H1 (cell line): ENCODE results near the gene AIFM3. TPM values are rescaled to one million over a fixed set of nuclear protein-coding genes. Genes with fewer than 3 reads are reported as not detected.

Source experiments
- CTCF ChIA-PET: fragments of 300-600 bp; sonication (Branson Sonifier 250); formaldehyde crosslinking; loops from one replicate; lab custom pipeline; 2021; ENCODE audit not compliant: partially characterized antibody; lab: Charles Lee
- POLR2A ChIA-PET: fragments of 300-600 bp; sonication (Branson Sonifier 250); formaldehyde crosslinking; loops from one replicate; lab custom pipeline; 2021; ENCODE audit warnings: inconsistent platforms; ENCODE audit not compliant: partially characterized antibody; lab: Charles Lee
- DNase-seq, 2 experiments: peaks; one replicate each; pipeline versions ENCODE4 v3.0.0 to v3.0.0-alpha.2; 2010 to 2022; ENCODE audit warnings: low spot score in 2 of 2, low read depth in 1 of 2, mixed read lengths in 1 of 2
- FAIRE-seq: peaks from 2 replicates; lab custom pipeline; 2011; peaks lifted over from hg19 to GRCh38; lab: Jason Lieb, UNC
- H2AFZ ChIP-seq: 2 replicates; pipeline ENCODE4 v1.8.1; 2012; ENCODE audit warnings: low read length, inconsistent platforms
- H2AK5ac ChIP-seq: 2 replicates; pipeline ENCODE4 v1.6.1; 2013; ENCODE audit warnings: low read depth, low read length
- H2BK120ac ChIP-seq: replicated peaks from 2 replicates; pipeline ENCODE3; 2013; ENCODE audit warnings: low read depth, low read length, inconsistent platforms
- H2BK12ac ChIP-seq: 2 replicates; pipeline ENCODE4 v1.6.1; 2013; ENCODE audit warnings: low read depth, low read length
- H2BK15ac ChIP-seq: 2 replicates; pipeline ENCODE4 v1.6.1; 2013; ENCODE audit warnings: low read length
- H2BK20ac ChIP-seq: 2 replicates; pipeline ENCODE4 v1.6.1; 2013; ENCODE audit warnings: low read length
- H2BK5ac ChIP-seq: 2 replicates; pipeline ENCODE4 v1.6.1; 2013; ENCODE audit warnings: low read depth, low read length
- H3K14ac ChIP-seq: 2 replicates; pipeline ENCODE4 v1.6.1; 2013; ENCODE audit warnings: inconsistent platforms; ENCODE audit not compliant: insufficient read length
- H3K18ac ChIP-seq: 2 replicates; pipeline ENCODE4 v1.6.1; 2013; ENCODE audit warnings: low read length; ENCODE audit errors: extremely low read depth
- H3K23ac ChIP-seq: 2 replicates; pipeline ENCODE4 v1.6.1; 2013; ENCODE audit warnings: inconsistent platforms; ENCODE audit not compliant: insufficient read length
- H3K23me2 ChIP-seq: 2 replicates; pipeline ENCODE4 v1.6.1; 2013; ENCODE audit warnings: low read depth, low read length
- H3K27ac ChIP-seq: 2 replicates; pipeline ENCODE4 v1.6.1; 2011; ENCODE audit warnings: low read depth, low read length, inconsistent platforms
- H3K27me3 ChIP-seq, 4 experiments: replicated peaks in 1 of 4; 1 replicate in 1 of 4; 2 replicates in 3 of 4; pipeline versions ENCODE4 v1.6.1 to v1.8.1; 2011 to 2013; ENCODE audit warnings: low read length in 3 of 4, mild to moderate bottlenecking in 3 of 4, inconsistent platforms in 2 of 4, mixed read lengths in 2 of 4, moderate library complexity in 1 of 4; ENCODE audit not compliant: control insufficient read depth in 3 of 4, insufficient read depth in 3 of 4; ENCODE audit errors: extremely low read depth in 1 of 4
- H3K36me3 ChIP-seq, 4 experiments: 2 replicates each; pipeline versions ENCODE4 v1.6.1 to v1.8.1; 2011 to 2013; ENCODE audit warnings: mild to moderate bottlenecking in 4 of 4, low read length in 3 of 4, moderate library complexity in 2 of 4, control low read depth in 1 of 4, inconsistent platforms in 1 of 4; ENCODE audit not compliant: insufficient read depth in 4 of 4, control insufficient read depth in 2 of 4
- H3K4ac ChIP-seq: replicated peaks from 2 replicates; pipeline ENCODE3; 2013; ENCODE audit warnings: low read length, low read depth, mixed read lengths, inconsistent platforms; ENCODE audit not compliant: insufficient read length
- H3K4me1 ChIP-seq, 4 experiments: replicated peaks in 1 of 4; 1 replicate in 1 of 4; 2 replicates in 3 of 4; pipeline versions ENCODE4 v1.6.1 to v1.8.1; 2011 to 2013; ENCODE audit warnings: low read length in 3 of 4, inconsistent platforms in 2 of 4, mixed read lengths in 1 of 4; ENCODE audit not compliant: insufficient read depth in 4 of 4, control insufficient read depth in 3 of 4
- H3K4me2 ChIP-seq, 2 experiments: 2 replicates each; pipeline versions ENCODE4 v1.6.1 to v1.8.1; 2011 to 2013; ENCODE audit warnings: low read depth in 2 of 2, low read length in 2 of 2, control low read depth in 1 of 2, inconsistent platforms in 1 of 2, mild to moderate bottlenecking in 1 of 2; ENCODE audit not compliant: insufficient read depth in 1 of 2
- H3K4me3 ChIP-seq, 4 experiments: fragments of 200-600, 300-600 bp in 1 of 4; sonication (generic), shearing (Covaris generic), sonication (Bioruptor Twin) in 1 of 4; 2 replicates each; pipeline versions ENCODE4 v1.5.1 to v1.8.1; 2011 to 2016; ENCODE audit warnings: low read length in 4 of 4, low read depth in 3 of 4, control low read depth in 2 of 4, inconsistent platforms in 2 of 4, mild to moderate bottlenecking in 2 of 4, mixed read lengths in 1 of 4, moderate library complexity in 1 of 4; ENCODE audit not compliant: insufficient read depth in 2 of 4; ENCODE audit errors: extremely low read depth in 1 of 4
- H3K56ac ChIP-seq: replicated peaks from 2 replicates; pipeline ENCODE3; 2013; ENCODE audit warnings: low read depth, mild to moderate bottlenecking, mixed read lengths, low read length, inconsistent platforms; ENCODE audit not compliant: insufficient read length
- H3K79me1 ChIP-seq: 2 replicates; pipeline ENCODE4 v1.6.1; 2013; ENCODE audit warnings: low read depth, low read length, control low read depth
- H3K79me2 ChIP-seq, 2 experiments: 2 replicates each; pipeline versions ENCODE4 v1.6.1 to v1.8.1; 2012 to 2013; ENCODE audit warnings: low read length in 2 of 2, mild to moderate bottlenecking in 2 of 2, inconsistent platforms in 1 of 2; ENCODE audit not compliant: insufficient read depth in 2 of 2, control insufficient read depth in 1 of 2
- H3K9ac ChIP-seq, 4 experiments: replicated peaks in 1 of 4; 1 replicate in 1 of 4; 2 replicates in 3 of 4; pipeline versions ENCODE4 v1.6.1 to v1.8.1; 2011 to 2013; ENCODE audit warnings: low read depth in 3 of 4, low read length in 3 of 4, control low read depth in 2 of 4, mild to moderate bottlenecking in 2 of 4, moderate library complexity in 2 of 4, inconsistent platforms in 1 of 4; ENCODE audit errors: extremely low read depth in 1 of 4
- H3K9me3 ChIP-seq, 2 experiments: 2 replicates each; pipeline versions ENCODE4 v1.6.1 to v1.8.1; 2012 to 2013; ENCODE audit warnings: mild to moderate bottlenecking in 2 of 2, moderate library complexity in 2 of 2, control low read depth in 1 of 2, inconsistent platforms in 1 of 2, low read depth in 1 of 2, low read length in 1 of 2, mixed read lengths in 1 of 2; ENCODE audit not compliant: insufficient read depth in 2 of 2
- H4K20me1 ChIP-seq, 2 experiments: replicated peaks in 1 of 2; 2 replicates each; pipeline versions ENCODE3 to v1.8.1; 2011 to 2013; ENCODE audit warnings: inconsistent platforms in 2 of 2, low read length in 2 of 2, mild to moderate bottlenecking in 1 of 2; ENCODE audit not compliant: insufficient read depth in 2 of 2, control insufficient read depth in 1 of 2
- H4K5ac ChIP-seq: 2 replicates; pipeline ENCODE4 v1.6.1; 2013; ENCODE audit warnings: low read length, low read depth, mixed read lengths, inconsistent platforms; ENCODE audit not compliant: insufficient read length
- H4K8ac ChIP-seq: 2 replicates; pipeline ENCODE4 v1.8.0; 2013; ENCODE audit warnings: mild to moderate bottlenecking, moderate library complexity, low read length, inconsistent platforms; ENCODE audit not compliant: insufficient read depth; ENCODE audit errors: extremely low read depth
- H4K91ac ChIP-seq: replicated peaks from 2 replicates; pipeline ENCODE3; 2013; ENCODE audit warnings: low read length, mixed read lengths, inconsistent platforms; ENCODE audit not compliant: insufficient read length
- ASH2L ChIP-seq: fragments of 200-600, 300-600 bp; sonication (generic); IDR thresholded peaks from one replicate; pipeline ENCODE4 v1.7.1; 2017; ENCODE audit warnings: low read length
- E2F6 ChIP-seq: IDR thresholded peaks from 2 replicates; pipeline ENCODE4 v1.6.1; 2012; ENCODE audit warnings: inconsistent platforms
- KDM1A ChIP-seq: fragments of 200-600, 300-600 bp; sonication (generic); IDR thresholded peaks from 2 replicates; pipeline ENCODE4 v1.7.1; 2016; ENCODE audit warnings: mild to moderate bottlenecking, low read length, borderline replicate concordance
- MAFK ChIP-seq: IDR thresholded peaks from 2 replicates; pipeline ENCODE4 v1.6.1; 2012; ENCODE audit warnings: low read depth, mild to moderate bottlenecking, improper control_type of control experiment, low read length
- SP1 ChIP-seq: IDR thresholded peaks from 2 replicates; pipeline ENCODE4 v1.6.1; 2011; ENCODE audit warnings: low read depth, low read length
- YY1 ChIP-seq: IDR thresholded peaks from 2 replicates; pipeline ENCODE4 v1.6.1; 2011; ENCODE audit warnings: low read depth, mild to moderate bottlenecking, low read length
- WGBS, 2 experiments: shearing (Covaris generic) in 1 of 2; methylation state at CpG; one replicate each; pipeline versions ENCODE4 v1.1.6 to v1.1.7; 2013 to 2015; ENCODE audit warnings: low lambda C conversion rate in 2 of 2, mixed read lengths in 2 of 2, inconsistent platforms in 1 of 2, low coverage in 1 of 2, missing lambda C conversion rate in 1 of 2; ENCODE audit not compliant: insufficient replicate concordance in 2 of 2, insufficient coverage in 1 of 2, insufficient read length in 1 of 2; ENCODE audit errors: extremely low coverage in 1 of 2, missing lambda C conversion rate in 1 of 2; 5-methylcytosine and 5-hydroxymethylcytosine counted together
- polyA plus RNA-seq, 7 experiments: library from polyadenylated mRNA; depleted of rRNA in 3 of 7; stranded (reverse) in 5 of 7; unstranded in 2 of 7; fragments of >200 nt in 5 of 7; fragments of 200-250 nt in 2 of 7; gene quantifications; 1 replicate in 5 of 7; 2 replicates in 1 of 7; 4 replicates in 1 of 7; pipeline versions ENCODE4 v1.2.1 to v1.2.3, GENCODE V29; 2011 to 2013; ENCODE audit warnings: missing spikeins in 2 of 7, mixed read lengths in 2 of 7
- total RNA-seq: library from RNA; stranded (reverse); fragmentation: NEBNext Ultra II Directional; extraction: Animal tissue kit (Norgen Biotek cat#: 25700); gene quantifications from 2 replicates; pipeline ENCODE4 v1.2.1, GENCODE V29; 2021

AIFM3 gene
- total and polyA plus RNA-seq, 2 of the 8 experiments (the other 6 are each of a cell fraction or from before 2014, with no cell fraction given) = 0.86 to 1.4 TPM

DNA sequence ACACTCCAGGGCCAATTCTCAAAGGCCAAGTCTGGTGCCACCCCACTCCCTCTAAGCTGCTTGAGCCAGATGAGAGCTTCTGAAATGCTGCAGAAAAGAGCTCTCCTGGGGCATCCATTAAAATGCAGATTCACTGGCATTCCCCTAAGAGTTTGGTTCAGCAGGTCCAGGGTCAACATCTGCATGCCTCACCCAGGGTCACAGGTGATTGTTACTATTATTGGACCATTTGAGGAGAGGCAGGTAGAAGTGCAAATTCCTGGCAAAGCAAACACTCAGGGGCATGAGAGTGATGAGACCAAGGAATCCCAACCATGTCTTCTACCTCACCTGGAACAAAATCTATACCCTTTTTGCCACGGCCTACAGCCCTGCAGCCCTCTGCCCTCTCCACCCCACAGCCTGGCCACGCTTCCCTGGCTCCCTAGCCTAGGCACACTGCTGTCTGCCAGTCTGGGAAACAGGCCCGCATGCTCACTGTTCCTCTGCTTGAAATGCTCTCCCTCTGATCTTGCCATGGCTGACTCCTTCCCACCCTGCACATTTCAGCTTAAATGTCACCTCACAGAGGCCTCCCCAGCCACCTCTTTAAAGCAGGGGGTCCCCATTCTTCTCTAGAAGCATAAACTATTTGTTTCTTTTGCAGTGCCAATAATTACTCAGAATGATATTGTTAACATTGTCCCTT lies 43.5 kb downstream of the AIFM3 start:
- H3K14ac ChIP-seq = no peak overlapping the region
- ChIA-PET CTCF (interaction anchor here (1.0 to 2.3 kb wide), 7 partner anchors 10 to 91 kb away, joined by 3 to 8 read pairs (median 5); no protein-coding TSS in a partner anchor), POLR2A (interaction anchor here (1.1 to 2.1 kb wide), 3 partner anchors 10 to 29 kb away, joined by 6 to 8 read pairs (median 6); partner anchors contain the start of gene LZTR1)
- no peak for DNase-seq
- H4K91ac ChIP-seq = peak overlapping the region; percentile 73
- peak overlapping the region; percentile 63; the same call in 1 of the 2 replicates for H2BK12ac ChIP-seq
- no peak overlapping the region for H3K27ac ChIP-seq
- H3K4me3 ChIP-seq = peak overlapping the region in 2 of 4 experiments; percentile 14 to 40; a peak in 3 of 8 replicates
- H2BK20ac ChIP-seq = 0 out of 2 replicates have a peak overlapping the region, but pooled peaks have one; percentile 72
- H2AK5ac ChIP-seq = no peak overlapping the region
- H3K36me3 ChIP-seq = peaks cover 0 to 5% (median 0%) of the 10 kb centered on the region in 4 experiments; a peak in 1 of 8 replicates
- H4K5ac ChIP-seq = no peak overlapping the region
- peaks cover 6% of the 10 kb centered on the region; the same call in 1 of the 2 replicates for H3K23me2 ChIP-seq
- peaks cover 0 to 4% (median 3%) of the 10 kb centered on the region in 4 experiments; a peak in 4 of 7 replicates for H3K27me3 ChIP-seq
- peak; percentile 13 for FAIRE-seq
- peak overlapping the region in 1 of 4 experiments; percentile 11; a peak in 2 of 7 replicates for H3K9ac ChIP-seq
- H3K18ac ChIP-seq = 0 out of 2 replicates have a peak overlapping the region, but pooled peaks have one; percentile 38
- H3K23ac ChIP-seq = no peak overlapping the region
- H3K4me2 ChIP-seq = peak overlapping the region; percentile 40 to 59
- no peaks in the 10 kb centered on the region for H3K79me2 ChIP-seq
- H3K79me1 ChIP-seq = no peaks in the 10 kb centered on the region; the same call in 1 of the 2 replicates
- no peak overlapping the region for H2AFZ ChIP-seq
- no peak overlapping the region for H2BK120ac ChIP-seq
- H3K9me3 ChIP-seq = no peaks in the 10 kb centered on the region
- H3K56ac ChIP-seq = no peak overlapping the region
- 68% methylated on average over 3 of the region's 3 CpGs; no CpG with 5 or more reads in 1 of the 2 experiments for WGBS, 2 experiments
- H4K8ac ChIP-seq = no peak overlapping the region
- H3K4ac ChIP-seq = no peak overlapping the region
- H3K4me1 ChIP-seq = peaks cover 15 to 31% (median 19%) of the 10 kb centered on the region in 4 experiments
- peak; percentile 35 for TF ChIP-seq ASH2L
- TF ChIP-seq MAFK = no peak
- TF ChIP-seq SP1 = 0 out of 2 replicates have a peak, but pooled peaks have one; percentile 31
- TF ChIP-seq YY1 = peak; percentile 53; the same call in 1 of the 2 replicates
- peak; percentile 35; the same call in 1 of the 2 replicates for TF ChIP-seq KDM1A
- no peak for TF ChIP-seq E2F6
- H2BK15ac ChIP-seq = no peak overlapping the region
- no peak overlapping the region; the same call in 1 of the 2 replicates for H2BK5ac ChIP-seq
- H4K20me1 ChIP-seq = peaks cover 0 to 10% of the 10 kb centered on the region in 2 experiments
